H54 (cell line): ENCODE data around the gene TSPAN18.

Experiments used
- DNase-seq: peaks from one replicate; pipeline ENCODE4 v3.0.0; 2011; ENCODE audit warnings: low spot score, mixed read lengths; ENCODE audit not compliant: insufficient read length
- FAIRE-seq: peaks from 3 replicates; lab custom pipeline; 2011; peaks lifted over from hg19 to GRCh38; lab: Jason Lieb, UNC
- POLR2A ChIP-seq: IDR thresholded peaks from 2 replicates; pipeline ENCODE4 v1.6.1; 2011; ENCODE audit warnings: low read depth, mild to moderate bottlenecking, low read length

Gene TSPAN18, protein sequence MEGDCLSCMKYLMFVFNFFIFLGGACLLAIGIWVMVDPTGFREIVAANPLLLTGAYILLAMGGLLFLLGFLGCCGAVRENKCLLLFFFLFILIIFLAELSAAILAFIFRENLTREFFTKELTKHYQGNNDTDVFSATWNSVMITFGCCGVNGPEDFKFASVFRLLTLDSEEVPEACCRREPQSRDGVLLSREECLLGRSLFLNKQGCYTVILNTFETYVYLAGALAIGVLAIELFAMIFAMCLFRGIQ

DNA sequence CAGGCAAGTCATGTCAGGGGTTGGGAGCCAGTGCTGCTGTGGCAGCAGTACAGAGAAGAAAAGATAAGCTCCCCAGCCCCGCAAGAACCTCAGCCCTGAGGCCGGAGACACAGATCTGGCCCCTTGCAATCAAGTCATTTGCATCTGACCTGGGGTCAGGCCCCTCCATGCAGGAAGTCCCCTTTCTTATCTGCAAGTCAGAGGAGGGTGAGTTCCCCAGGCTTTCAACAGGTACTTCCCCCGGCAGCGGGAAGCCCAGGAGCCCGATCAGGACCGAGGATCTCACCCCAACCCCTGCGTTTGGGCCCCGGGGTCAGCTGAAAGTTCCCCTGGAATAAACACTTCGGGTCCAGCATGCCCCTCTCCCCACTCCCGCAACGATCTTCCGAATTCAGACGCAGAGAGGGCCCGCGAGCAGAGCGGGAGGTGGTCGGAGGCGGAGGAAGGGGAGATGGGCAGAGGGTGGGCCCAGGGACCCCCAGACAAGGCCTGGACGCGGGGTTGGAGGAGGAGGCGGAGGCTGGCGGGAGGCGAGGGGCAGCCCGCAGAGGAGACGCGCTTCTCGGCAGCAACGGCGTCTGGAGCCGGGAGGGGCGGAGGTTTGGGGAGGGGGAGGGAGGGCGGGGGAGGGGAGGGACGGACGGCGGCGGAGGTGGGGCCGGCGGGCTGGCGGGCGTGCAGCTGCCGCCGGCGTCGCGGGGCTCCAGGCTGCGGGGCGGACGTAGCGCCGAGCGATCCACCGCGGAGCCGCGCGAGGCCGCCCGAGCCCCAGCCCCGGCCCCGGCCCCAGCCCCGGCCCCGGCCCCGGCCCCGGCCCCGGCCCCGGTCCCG lies at the start of gene TSPAN18:
TSS of gene TSPAN18 (plus strand) at position 680 of the 831 bp plus-strand sequence. CDS start 179,455 bp downstream, outside the sequence.
- DNase-seq (no peak), FAIRE-seq (no peak)
- no peak for TF ChIP-seq POLR2A

DNA sequence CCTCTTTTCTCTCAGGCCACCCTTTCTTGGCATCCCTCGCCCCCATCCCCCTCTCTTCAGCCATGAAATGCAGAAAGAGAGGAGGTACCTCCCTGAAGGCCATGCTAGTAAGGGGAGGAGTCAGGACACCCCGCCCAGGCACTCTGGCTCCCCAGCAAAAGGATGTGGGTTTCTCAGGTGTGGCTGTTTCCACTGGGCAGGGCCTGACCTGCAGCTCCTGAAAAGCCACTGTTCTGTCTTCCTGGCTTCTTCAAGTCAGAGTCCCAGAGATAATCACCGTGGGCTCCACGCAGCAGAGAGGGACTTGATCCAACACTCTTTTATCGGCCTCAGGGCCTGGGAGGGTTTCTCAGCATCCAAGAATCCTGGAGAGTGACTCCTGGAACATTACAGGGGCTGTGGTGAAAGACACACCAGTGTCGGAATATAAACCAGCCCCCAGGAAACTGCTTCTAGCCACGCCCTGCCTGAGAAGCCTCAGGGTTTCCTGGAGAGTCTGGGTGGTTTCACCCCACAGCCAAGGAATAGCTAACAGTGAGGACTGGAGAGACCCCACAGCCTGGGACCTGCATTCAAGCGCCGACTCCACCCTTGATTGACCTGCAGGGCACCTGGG lies 45.7 kb upstream of the TSPAN18 start:
- DNase-seq, result no peak
- no peak for FAIRE-seq

DNA sequence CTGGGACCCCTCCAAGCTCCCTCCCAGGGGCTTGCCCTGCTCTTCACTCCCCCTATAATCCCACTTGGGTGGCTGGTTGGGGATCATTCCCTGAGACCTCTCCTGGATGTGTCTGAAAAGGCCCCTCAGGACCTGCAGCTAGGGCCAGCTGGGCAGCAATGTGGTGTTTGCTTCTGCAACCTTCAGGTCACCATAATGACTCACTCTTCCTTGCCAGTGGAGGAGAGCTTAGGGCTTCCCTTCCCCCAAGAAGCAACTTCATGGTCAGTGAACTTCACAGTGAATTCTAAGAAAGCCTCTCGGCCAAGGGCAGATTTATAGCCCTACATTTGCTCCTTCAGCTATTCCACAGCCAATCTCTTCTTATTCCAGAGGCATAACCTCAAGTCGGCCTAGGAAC lies 45.1 kb upstream of the TSPAN18 start:
- FAIRE-seq (no peak), DNase-seq (peak; percentile 65)
- TF ChIP-seq POLR2A, result no peak

More for the DNA sequence above, 45.7 kb upstream of the TSPAN18 start:
- TF ChIP-seq POLR2A, result no peak

DNA sequence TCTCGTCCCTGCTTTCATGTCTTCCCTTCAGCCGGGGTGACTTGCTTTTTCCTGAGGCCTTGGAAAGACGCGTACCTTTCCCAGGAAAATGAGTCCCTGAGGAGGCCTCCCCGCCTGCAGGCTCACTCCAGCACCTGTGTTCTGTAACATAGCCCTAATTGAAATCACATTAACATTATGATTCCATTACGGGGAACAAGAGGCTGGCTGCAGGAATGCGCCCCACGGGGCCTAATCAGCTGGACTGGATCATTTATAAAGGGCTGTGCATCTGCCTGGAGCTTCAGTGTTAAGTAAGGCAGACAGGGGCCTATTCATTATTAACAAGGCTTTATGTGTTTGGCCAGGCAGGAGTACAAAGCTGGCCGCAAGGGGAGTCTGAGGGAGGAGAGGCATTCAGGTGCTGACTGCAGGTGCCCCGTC lies 41.9 kb upstream of the TSPAN18 start:
- FAIRE-seq (no peak), DNase-seq (no peak)
- TF ChIP-seq POLR2A, result no peak

DNA sequence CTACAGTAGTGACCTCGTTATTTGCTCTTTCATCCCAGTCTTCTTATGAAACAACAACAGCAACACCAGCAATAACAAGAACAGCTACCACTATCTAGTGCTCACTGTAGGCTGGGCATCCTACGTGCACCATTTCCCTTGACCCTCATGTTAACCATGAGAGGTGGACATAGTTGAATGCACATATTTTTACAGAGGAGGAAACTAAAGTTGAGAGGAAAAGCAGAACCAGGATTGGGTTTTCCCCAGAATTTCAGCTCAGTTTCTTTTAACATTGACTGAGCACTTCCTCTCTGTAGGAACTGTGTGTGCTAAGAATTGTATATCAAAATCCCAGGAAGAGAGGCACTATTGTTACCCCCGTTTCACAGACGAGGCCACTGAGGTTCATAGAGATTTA lies 39.4 kb upstream of the TSPAN18 start:
- TF ChIP-seq POLR2A, result no peak
- no peak for DNase-seq
- no peak for FAIRE-seq

DNA sequence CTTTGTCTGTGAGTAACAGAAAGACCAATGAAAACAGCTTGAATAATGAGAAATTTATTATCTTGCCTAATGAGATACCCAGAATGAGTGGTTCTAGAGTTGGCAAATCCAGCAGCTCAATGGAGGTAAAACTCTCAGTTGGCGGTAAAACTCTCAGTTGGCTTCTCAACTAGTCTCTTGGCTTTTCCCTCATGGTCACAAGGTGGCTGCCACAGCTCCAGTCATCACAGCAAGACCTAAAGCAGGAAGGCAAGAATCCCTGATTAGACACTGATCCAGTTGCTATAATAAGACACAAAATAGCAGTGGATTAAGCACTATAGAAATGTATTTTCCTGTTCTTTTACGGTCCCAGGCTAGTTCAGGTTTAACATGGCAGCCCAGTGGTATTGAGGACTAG lies 37.5 kb upstream of the TSPAN18 start:
- no peak for TF ChIP-seq POLR2A
- FAIRE-seq, result no peak
- no peak for DNase-seq

DNA sequence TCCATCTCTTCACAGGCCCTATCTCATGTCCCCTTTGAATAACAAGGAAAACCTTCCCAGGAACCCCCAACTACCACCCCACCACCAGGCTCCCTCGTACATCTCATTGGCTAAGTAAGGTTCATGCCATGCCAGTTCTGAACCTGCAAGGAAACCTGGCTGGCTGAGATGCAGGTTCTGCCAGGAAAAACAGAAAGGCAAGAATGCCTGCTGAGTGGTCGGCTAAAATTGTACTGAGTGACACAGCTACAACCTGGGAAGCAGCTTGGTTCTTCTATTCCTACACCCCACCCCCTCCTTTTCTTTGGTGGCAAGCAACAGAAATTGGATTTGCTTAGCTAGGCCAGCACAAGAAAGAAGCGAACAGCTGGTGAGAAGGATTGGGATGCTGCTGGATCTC lies 36.1 kb upstream of the TSPAN18 start:
- TF ChIP-seq POLR2A, result no peak
- no peak for FAIRE-seq
- no peak for DNase-seq

DNA sequence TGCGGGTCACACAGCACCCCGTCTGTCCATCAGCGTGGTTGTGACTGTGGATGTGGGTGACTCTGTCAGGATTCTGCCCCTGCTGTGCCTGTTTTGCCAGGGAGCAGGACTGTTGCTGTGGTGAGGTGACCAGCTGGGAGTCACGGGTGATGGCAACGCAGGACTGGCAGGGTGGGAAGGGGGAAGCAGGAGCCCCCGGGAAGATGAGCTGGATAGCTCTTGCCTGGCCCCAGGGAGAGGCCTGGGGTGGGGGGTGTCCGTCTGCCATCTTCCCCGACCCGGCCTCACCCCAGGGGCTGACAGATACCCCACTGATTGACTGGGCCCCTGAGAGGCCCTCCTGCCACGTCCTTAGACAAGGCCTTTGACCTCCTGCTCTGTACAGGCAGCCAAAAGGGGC lies 34.3 kb upstream of the TSPAN18 start:
- TF ChIP-seq POLR2A, result no peak
- DNase-seq (no peak), FAIRE-seq (no peak)

DNA sequence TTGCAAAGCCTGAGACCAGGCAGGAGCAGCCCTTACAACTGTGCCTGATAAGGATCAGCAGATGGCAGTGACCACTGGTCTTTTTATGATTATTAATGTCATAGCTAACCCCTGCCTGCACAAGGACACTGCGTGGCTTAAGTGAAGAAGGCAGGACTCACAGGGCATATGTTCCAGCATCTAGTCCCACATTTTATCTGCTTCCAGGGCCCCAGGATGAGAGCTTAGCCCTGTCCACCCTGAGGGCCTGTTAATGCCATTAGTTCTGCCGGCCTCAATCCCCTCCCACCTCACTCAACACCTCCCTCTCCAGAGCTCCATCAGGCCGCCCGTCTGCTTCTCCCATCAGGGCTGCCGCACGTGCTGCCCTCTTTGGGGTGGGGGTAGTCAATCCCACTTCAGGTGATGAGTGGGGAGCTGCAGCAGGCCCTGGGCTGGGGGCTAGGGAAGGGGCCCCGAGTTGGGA lies 33.1 kb upstream of the TSPAN18 start:
- TF ChIP-seq POLR2A, result no peak
- DNase-seq, result no peak
- no peak for FAIRE-seq

DNA sequence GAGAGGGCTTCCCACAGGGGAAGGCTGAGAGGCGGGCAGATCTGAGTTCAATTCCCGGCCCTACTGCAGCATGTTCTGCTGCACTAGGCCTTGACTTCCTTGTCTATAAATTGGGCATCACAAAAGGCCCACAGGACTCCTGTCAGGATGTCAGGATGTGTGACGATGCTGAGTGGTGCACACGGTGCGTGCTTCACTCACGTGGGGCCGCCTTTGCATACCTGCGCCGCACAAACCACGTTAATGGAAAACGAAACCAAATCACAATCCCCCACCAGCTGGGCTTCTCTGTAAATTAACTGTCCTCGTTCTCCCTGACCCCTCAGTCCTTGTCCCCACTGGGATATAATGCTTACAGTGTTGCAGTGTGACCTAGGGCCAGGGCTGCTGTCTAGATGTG lies 32.3 kb upstream of the TSPAN18 start:
- FAIRE-seq, result no peak
- no peak for TF ChIP-seq POLR2A
- DNase-seq, result no peak

DNA sequence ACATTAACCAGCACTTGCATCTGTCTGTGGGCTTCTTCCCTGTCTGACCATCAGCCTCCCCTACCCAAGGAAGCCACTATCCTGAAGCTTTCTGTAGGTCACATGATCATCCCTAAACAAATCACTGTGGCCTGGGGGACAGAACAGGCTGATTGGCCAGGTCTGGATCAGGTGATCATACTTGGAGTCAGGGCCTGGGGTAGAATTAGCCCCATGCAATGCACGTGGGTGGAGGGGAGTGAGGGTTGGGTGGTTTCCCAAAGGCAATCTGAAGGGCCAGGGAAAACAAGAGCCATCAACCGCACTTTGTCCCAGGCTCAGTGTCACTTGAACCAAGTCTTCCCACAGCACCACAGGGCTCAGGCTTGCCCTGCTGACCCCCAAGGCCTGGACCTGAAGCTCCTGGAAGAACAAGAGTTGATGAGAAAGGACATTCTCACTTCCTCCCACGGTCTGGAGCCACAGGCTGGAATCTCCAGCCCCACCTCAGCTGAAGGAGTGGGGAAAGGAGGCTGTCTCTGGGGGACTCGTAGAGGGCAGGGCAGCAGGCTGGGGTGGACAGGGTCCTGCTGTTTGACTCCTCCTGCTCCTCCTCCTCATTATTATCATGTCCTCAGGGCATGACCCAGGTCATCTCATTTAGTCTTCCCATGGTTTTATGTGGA lies 31.5 kb upstream of the TSPAN18 start:
- FAIRE-seq, result no peak
- no peak for DNase-seq
- no peak for TF ChIP-seq POLR2A

DNA sequence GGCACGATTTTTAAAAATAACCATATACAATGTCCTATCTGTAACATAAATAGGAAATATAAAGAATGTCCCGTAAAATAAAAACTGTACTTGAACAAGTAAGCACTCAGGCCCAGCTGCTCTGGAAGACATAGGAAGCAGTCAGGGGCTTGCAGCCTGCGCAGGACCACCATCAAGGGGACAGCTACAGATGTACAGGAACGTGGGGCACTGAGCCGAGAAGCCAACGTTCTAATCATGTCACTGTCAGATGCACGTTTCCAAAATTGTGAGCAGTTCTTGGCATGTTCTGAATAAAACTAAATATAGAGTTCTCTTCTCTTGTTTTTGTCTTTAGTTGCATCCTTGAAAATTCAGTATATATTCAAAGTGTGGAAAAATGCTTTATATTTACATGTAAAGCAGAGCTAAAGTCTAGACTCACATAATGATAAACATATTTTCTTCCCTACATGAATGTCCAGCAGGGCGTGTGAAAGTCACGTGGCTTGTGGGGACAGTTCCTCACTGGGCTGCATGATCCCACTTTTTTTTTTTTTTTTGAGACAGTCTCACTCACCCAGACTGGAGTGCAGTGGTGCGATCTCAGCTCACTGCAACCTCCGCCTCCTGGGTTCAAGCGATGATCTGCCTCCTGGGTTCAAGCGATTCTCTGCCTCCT lies 28.4 kb upstream of the TSPAN18 start:
- TF ChIP-seq POLR2A, result no peak
- FAIRE-seq (no peak), DNase-seq (no peak)
